Measurements from ENCODE around the gene AUTS2.

DNA sequence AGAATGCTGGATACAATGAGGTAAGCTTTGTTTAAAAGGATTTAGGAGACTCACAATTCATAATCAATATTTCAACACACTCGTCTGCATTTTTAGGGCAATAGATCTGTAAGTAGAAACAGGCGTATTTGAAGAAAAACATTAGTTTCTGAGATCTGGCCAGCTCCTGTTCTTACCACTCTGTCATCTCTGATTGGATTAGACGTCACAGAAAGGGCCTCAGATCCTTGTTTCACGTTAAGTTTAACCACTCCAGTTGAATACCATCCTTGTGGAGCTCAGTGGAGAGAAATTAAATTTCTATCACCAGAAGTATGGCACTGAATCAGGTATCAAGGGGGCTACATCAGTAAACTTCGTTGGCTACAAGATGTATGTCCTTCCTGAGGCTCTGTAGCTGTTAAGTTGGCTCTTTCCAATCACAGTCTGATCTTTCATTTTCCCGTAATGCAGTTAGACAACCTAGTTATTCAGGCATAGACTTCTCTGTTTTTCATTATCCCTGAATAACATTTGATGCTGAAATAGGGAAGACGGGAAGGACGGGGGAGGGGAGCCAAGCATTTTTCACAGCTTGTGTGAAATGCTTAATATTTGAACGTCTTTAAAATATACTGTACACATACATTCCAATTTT lies 874.4 kb downstream of the AUTS2 start:
- TF ChIP-seq GATA2 (IDR thresholded peaks at IDR 0.05; ENCODE audit: low read depth, low read length), result peak; percentile 89
- peak; percentile 81 for TF ChIP-seq GATA3 (IDR thresholded peaks at IDR 0.05; ENCODE audit: low read depth, low read length)
